Stimulated activated CD4-positive, alpha-beta T cell treated with anti-CD3 and anti-CD28 coated beads, Interleukin-15, amount 100 ng/mL, for 24 hours (primary cell): ENCODE results near the gene UMOD.
"Not testable (repeated sequence)": the region's sequence is repeated elsewhere in the genome, so short reads cannot be mapped to it uniquely, and the experiment has no call there.

Source experiments
- DNase-seq: peaks from one replicate; pipeline ENCODE4 v3.0.0-alpha.2; 2020

UMOD gene

DNA sequence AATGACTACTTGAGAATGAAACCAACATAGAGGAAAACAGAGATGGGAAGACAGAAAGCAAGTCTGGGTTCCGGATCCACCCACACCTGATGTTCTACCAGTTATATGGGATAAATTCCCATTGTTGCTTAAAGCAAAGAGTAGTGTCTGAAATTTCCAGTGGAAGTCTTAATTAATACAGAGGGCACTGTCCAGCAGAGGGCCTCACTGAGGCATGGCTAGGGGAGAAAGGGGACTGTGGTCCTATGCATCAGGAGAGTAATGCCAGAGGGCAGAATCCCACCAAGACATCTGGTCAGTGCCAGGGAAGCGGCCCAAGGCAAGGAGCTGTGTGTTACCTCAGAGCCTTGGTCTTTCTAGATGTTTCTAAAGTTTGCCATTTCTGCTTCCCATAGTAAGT, 7.5 kb upstream of the UMOD start:
- DNase-seq, result peak; percentile 6

DNA sequence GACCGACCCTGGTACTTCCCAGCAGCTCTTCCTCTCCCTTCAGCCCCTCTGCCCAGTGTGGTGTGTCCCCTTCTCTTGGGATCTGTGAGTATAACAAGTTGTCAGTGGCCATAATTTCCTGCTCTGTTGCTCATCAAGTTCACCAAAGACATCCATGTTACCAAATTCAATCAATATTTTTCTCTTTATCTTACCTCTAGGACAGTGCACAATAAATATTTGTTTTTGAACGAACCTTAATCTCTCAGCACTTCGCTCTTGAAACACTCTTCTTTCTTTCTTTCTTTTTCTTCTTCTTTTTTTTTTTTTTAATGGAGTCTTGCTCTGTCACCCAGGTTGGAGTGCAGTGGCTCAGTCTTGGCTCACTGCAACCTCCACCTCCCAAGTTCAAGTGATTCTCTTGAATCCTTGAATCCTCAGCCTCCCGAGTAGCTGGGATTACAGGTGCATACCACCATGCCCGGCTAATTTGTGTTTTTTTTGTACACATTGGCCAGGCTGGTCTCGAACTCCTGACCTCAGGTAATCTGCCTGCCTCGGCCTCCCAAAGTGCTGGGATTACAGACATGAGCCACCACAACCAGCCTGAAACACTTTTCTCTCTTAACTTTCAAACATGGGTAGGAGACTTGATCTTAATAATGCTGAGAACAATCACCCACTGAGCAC, 2.7 kb upstream of the UMOD start:
- no peak for DNase-seq

DNA sequence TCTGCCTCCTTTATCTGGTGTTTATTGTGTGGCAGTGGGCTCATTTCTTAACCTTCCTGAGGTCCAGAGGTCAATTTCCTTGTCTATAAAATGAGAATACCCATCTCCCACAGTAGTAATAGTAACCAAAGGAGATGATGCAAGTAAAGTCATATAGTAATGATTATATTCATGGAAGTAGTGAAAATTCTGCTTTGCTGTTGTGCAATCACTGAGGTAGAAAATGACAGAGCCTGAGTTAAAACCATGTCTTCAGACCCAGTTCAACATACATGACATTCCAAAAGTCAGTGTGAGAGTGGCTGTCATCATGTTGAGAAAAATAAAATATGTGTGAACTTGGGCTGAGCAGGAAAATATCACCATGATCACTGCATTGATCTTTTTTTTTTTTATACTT, 864 bp upstream of the UMOD start:
- DNase-seq, result no peak

DNA sequence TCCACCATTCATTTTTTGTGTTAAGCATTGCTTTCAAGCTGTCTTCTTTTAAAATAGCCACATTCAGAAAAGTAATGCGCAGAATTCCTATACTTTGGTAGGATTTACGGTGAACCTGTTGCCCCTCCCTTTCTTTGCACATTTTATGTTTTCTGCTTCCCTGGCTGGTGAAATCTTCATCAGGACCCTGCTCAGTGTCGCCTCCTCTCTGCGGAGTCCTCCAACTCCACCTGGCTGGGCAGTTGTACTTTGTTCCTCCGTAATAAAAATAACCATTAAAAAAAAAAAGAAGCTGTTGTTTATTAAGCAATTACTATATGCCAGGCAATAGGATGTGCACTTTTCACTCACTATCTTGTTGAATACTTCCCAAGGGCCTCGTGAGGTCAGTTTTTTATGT, 2.9 kb downstream of the UMOD start:
- DNase-seq, result no peak

DNA sequence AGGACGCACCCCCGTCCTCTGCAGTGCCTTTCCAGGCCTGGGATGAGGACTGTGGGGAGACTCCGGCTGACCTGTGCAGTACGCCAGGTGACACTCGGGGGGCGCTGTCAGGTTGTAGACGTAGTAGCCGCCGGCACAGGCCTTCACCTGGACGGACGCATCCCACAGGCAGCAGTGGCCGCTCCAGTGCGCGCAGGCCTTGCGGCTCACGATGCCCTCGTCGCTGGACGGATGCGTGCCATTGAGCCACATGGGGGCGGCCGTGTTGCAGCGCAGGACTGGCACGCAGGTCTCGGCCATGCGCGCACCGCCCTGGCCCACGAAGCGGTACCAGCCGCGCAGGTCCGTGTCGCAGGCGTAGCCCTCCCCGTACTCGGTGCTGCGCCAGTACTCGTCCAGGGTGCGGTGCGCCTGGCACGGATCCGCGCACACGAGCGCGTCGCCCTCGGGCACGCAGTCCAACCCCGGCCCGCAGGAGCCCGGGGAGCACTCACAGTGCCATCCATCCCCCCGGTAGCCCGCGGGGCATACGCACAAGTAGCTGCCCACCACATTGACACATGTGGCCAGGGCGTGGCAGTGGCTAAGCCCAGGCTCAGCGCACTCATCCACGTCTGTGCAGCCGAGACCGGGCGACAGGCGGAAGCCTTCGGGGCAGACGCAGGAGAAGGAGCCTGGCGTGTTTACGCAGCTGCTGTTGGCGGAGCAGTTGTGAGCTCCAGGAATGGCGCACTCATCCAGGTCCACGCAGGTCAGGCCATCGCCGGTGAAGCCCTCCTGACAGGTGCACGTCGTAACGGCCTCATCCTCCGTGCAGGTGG, 3.9 kb downstream of the UMOD start:
- peak; percentile 4 for DNase-seq

DNA sequence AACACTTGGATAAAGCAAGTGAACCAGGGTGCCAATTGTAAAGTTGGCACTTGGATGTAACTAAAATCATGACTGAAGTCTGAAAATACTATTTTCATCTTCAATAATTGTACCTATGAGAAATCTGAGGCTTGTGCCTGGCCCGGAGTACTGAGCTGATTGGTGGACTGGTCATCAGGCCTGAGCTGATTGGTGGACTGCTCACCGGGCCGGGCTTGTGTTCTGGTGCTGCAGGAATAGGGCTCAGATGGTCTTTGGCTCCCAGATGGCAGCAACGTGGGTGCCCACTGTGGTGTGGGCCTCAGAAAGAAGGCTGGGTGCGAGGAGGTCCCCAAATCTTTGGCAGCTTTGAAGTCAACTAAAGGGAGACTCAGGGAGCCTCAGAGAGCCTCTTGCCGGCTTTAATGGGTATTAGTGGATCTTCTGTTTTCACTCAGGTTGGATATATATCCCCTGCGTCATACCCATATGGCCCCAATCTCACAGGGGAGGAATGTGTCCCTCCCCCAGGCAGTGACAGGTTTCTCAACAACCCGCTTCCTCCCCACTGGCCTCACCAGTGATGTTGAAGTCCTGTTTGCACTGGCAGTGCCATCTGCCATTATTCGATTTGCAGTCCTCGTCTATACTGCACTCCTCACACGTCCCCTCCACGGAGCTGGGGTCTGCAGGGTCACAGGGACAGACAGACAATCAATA, 4.7 kb downstream of the UMOD start:
- no peak for DNase-seq

DNA sequence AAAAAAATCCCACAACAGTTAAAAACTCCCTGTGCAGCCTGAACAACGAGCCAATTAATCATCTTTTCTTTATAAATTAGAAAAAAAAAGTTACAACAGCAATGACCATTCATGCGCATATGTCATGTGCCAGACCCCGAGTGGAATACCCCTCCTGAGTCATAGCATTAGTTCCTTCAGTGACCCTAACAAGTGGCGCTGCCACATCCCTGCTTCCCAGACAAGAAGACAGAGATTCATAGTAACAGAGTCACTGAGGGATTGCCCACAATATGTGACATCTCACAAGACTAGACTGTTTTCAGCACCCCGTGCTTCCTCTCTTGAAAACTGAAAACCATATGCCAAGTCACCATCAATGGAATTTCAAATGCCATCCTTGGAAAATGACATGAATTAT, 7.9 kb downstream of the UMOD start:
- DNase-seq, result no peak

DNA sequence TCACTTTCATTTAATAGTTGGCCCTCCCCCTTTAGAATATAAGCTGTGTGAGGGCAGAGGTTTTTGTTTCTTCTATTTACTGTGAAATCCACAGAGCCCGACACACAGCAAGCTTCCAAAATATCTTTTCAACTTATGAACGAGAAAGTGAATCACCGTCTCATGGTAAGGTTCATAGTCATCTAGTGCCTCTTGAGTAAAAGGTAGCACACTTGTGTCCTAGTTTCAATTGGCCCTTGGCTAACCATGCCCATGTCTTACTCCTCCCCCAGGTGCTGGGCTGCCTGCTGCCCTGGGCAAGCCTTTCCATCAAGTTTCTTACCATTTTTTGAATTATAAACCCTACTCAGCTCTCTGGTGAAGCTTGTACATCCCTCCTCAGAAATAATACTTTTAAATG, 12.8 kb downstream of the UMOD start:
- DNase-seq, result no peak

DNA sequence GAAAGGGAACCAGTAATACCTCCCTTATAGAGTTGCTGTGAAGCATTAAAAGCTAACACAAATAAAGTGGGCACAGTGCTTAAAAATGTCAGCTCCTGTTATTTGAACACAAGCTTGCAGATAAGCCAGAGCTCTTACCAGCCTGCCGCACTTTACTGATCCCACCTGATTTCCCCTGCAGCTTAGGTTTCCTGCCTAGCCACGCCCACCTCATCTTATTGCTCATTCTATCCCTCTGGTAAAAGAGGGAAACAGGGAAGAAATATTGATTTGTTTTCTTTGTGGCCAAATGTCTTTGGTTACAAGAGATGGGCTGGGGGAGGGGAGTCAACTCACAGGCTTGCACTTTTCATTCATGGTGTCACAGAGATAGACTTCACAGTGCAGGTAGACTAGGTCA, 15.6 kb downstream of the UMOD start:
- DNase-seq, result no peak

DNA sequence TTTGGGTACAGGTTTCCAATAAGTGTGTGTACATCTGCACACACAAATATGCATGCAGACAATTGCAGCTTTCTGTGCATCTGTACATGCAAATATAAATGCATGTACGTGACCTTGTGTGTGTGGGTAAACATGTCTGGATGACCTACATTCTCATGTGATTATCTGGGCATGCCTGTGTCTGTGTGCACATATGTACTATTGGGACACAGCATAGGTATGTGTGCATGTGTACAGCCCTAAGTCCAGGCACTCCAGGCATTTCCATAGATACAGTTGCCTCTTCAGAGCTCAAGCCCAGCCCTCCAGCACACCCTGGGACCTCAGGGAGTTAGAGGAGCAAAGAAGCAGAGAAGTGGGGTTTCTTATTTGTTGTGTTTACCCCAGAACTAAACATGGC, 18.1 kb downstream of the UMOD start:
- no peak for DNase-seq

DNA sequence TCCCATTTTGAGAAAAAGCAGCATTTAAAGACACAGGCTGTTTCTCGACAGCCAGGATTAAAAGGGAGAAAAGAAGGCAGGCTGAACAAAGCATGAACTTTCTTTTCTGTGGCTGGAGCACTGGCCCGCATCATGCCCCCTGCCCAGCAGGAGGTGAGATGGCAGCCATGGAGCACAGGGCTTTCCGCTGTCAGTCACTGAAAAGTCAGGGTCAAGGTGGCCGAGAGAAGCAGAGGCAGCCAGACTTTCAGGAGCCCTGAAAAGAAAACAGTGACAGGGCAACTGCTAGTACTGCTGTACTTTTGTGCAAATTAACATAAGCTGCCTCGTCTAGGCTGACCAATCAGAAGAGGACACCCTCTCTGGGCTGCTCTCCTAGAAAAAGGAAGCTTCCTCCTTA, 19.4 kb downstream of the UMOD start:
- no peak for DNase-seq

DNA sequence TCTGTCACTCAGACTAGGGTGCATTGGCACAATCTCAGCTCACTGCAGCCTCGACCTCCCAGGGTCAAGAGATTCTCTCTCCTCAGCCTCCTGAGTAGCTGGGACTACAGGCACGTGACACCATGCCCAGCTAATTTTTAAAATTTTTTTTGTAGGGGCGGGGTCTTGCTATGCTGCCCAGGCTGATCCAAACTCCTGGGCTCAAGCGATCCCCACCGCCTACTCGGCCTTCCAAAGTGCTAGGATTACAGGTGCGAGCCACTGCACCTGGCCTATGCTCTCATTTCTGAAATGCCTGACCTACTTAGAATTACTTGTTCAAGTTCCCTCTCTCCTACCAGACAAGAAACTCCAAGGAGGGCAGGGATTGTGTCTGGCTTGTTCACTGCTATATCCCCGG, 20.1 kb downstream of the UMOD start:
- no peak for DNase-seq

DNA sequence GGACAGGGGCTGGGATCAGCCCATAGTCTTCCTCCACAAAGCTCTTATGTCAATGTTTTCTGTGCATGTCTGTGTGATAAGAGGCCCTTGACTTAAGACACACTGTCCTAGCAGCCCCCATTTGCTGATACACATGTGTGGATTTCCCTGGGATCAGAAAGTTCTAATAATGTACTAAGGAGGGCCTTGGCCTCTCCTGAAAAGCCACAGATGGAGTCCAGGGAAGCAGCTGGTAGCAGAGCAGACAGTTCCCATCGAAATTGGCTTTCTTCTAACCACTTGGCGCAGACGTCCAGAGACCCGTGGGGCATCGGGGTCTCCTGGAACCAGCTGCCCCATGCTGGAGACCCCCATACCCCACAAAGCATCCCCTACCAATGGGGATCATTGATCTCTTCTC, 20.9 kb downstream of the UMOD start:
- no peak for DNase-seq

DNA sequence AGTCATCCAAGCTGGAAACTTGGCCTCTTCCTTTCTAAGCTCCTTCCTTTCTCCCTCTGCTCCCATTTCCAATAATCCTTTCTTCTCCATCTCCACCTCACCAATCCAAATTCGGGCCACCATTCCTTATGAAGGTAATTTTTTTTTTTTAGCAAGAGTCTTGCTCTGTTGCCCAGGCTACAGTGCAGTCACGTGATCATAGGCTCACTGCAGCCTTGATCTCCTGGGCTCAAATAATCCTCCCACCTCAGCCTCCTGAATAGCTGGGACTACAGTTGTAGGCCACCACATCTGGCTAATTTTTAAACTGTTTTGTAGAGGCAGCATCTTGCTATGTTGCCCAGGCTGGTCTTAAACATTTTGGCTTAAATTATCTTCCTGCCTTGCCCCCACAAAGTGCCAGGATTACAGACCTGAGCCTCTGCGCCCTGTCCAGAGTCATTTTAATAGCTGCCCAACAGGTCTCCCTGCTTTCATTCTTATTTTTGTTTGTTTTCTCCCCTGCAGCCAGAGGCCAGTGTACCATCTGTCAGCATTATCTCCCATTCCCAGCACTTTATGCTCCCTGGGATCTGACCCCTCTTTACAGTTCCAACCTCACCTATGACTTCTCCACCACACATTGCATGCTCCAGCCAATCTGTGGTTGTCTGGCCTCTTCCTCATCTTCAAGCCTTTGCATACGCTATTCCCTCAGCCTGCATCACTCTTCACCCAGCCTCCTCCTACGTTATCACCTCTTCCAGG, 22.9 kb downstream of the UMOD start:
- DNase-seq, result no peak

DNA sequence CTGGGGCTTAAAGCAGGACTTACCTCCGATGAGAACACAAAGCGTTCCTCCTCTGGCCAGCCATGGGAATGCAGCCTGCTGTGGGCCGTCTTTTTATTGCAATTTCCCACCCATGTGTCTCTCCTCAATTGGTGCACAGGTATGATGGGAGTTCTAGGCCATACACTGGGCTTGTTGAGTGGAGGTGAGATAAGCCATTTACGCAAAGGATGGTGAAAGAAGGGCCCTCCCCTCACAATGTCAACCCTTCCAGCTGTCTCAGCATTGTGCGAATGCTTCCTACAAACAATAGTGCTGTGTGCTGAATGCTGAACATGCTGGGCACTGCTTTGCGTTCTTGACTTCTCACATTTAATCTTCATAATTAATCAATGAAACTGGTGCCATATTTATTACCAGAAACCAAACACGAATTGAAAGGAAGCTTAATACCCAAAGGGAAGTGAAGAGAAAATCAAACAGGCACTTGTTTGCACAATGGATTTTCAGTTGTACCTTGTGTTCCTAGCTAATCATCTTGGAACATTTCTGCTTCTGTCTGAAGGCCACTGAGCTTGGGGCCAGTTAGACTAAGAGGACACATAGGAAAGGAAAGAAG, 25.0 kb downstream of the UMOD start, which contains the start of gene GP2:
TSS of gene GP2 (minus strand) at position 70 of the 598 bp plus-strand sequence. CDS start 1,082 bp downstream, outside the sequence.
- no peak for DNase-seq

DNA sequence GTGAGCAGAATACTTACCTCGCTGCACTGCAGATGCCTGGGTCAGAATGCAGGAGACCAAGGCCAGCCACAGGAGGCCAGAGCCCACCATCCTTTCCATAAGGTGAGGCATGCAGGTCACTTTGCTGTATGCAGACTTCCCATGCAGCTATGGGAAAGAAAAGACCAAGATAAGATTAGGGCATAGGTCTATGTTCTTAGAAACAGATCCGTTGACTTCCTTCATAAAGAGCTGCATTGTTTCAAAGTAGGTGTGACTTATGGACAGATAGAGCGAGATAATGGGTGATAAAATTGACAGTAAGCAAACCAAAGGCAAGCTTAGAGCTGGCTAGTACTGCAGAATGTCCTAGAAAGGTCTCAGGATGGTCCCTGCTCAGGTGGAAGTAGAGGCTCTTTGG, 26.2 kb downstream of the UMOD start:
- DNase-seq, result no peak

DNA sequence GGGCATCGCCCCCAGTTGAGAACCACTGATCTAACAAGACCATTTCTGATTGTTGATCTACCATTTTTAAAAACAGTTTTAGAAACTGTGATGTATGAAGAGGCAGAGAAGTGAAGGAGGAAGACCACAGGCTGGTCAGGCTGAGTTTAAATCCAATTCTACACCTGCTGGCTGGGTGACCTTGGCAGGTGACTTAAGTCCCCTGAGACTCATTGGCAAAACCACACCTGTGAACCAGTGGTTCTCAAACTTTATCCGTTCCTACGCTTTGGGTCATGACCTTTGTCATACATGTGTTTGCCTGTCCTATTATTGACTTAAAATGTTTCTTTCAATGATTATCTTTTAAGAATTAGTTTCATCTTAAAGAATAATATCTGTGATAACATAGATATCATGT, 27.5 kb downstream of the UMOD start:
- DNase-seq, result no peak

DNA sequence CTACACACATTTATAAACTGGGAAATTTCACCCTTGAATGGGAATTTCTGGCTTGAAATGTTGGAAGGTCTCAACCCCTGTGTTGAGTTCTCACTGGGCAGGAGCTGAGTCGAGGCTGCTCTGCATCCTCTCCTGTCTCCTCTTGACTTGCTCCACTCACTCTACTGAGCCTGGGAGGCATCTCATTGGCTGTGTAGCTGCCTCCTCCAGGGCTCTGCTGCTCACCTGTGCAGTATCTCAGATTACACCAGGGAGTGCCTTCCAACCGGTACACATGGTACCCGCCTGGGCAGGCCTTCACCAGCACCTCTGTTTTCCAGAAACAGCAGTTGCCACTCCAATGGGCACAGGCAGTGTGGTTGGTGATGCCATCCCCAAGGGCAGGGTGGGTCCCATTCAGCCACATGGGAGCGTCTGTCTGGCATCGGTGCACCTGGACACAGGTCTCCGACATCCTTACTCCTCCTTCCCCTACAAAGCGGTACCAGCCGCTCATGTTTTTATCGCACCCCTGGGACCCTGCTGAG, 28.9 kb downstream of the UMOD start:
- no peak for DNase-seq

DNA sequence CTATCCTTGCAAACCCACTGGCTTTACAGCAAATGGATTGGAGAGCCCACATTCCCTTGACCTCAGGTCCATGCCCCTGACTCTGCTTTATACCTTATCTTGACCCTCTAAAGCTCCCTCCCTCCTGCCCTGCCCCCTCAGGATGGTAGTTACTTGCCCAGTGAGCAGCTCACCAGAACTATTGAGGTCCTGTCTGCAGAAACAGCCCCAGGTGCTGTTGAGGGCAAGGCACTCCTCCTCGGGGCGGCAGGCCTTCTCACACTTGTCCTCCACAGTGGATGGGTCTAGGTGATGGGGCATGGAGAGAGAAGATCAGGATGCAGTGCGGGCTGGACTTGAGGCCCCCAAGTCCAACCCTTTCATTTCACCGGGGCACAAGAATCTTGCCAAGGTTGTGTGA, 29.8 kb downstream of the UMOD start:
- no peak for DNase-seq

DNA sequence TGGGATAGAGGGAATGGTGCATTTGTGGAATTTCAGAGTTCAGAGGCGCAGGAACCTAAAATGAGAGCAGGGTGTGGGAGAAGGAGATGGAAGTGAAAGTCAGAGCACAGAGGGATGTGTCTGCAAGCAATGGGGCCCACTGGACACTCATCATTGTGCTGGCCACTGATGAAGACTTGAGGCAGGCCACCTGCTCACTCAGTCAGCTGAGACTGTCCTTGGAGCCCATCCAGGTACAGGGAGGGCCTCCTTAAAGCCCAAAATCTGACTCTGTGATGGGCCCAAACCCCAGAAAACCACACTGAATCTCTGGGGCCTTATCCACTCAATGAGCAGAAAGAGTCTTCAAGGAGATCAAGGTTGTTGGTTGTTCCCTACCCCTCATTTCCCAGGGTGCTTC, 30.8 kb downstream of the UMOD start:
- no peak for DNase-seq

DNA sequence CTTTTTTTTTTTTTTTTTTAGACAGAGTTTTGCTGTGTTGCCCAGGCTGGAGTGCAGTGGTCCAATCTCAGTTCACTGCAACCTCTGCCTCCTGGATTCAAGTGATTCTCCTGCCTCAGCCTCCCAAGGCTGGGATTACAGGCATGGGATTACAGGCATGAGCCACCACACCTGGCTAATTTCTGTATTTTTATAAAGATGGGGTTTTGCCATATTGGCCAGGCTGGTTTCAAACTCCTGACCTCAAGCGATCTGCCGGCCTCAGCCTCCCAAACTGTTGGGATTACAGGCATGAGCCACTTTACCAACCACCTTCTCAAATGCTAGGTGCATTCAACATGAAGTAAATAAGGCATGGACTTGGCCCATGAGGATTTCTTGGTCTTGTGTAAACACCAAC, 31.5 kb downstream of the UMOD start:
- not testable (repeated sequence) for DNase-seq

DNA sequence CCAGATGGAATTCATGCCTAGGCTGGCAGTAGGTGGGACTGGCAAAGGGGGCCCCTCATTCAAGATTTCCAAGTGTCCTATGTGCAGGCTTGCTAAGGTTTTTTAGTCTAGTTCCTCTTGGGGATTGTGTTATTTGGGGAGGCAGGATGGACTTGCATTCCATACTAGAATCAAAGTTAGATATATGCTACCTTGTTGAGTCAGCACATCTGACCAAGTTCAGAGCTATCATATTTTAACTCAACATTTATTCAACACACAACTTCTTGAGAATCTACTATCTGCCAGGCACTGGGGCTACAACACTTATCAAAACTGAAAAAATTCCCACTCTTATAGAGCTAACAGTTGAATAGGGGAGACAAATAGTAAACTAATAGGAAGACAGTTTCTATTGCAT, 31.9 kb downstream of the UMOD start:
- no peak for DNase-seq

DNA sequence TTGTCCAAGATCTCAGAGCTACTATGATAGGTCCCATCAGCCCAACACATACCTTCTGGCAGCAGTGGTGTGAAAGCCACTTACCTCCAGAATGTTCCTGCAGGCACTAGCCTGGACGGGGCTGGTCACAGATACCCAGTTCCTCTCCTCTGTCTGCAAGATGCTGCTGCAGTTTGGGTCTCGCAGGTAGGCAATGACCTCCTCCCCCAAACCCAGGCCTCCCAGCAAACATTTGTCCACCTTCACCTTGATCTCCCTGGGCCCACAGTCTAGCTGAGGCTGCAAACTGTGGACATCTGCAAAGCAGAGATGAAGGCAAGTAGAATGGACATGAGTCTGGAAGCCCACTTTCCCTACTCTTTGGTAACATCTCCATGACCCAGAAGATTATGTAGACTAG, 32.3 kb downstream of the UMOD start:
- no peak for DNase-seq
